Esophagus muscularis mucosa (tissue), 4 donors: ENCODE measurements around the gene PSMD5. TPM values are rescaled to one million over a fixed set of nuclear protein-coding genes. Genes with fewer than 3 reads are reported as not detected.

ENCODE experiments used
- DNase-seq: peaks from one replicate; pipeline ENCODE4 v3.0.0-alpha.2; 2017; ENCODE audit errors: extremely low spot score
- H3K27ac ChIP-seq, 4 donors: fragments of 200-600 bp; sonication (generic); replicated peaks in 1 of 4; 1 replicate in 3 of 4; 2 replicates in 1 of 4; pipeline ENCODE4 v1.5.1; 2016 to 2019; ENCODE audit warnings: mild to moderate bottlenecking in 1 of 4
- H3K27me3 ChIP-seq, 4 donors: fragments of 200-600 bp; sonication (generic); one replicate each; pipeline versions ENCODE4 v1.5.1 to v1.6.0; 2016 to 2019
- H3K36me3 ChIP-seq, 4 donors: fragments of 200-600 bp; sonication (generic); one replicate each; pipeline ENCODE4 v1.5.1; 2016 to 2019
- H3K4me1 ChIP-seq, 4 donors: fragments of 200-600 bp; sonication (generic); one replicate each; pipeline ENCODE4 v1.5.1; 2016 to 2019
- H3K4me3 ChIP-seq, 4 donors: fragments of 200-600 bp; sonication (generic); 1 replicate in 2 of 4; 2 replicates in 2 of 4; pipeline ENCODE4 v1.5.1; 2016 to 2019; ENCODE audit warnings: mild to moderate bottlenecking in 4 of 4, moderate library complexity in 1 of 4
- H3K9me3 ChIP-seq, 4 donors: fragments of 200-600 bp; sonication (generic); 1 replicate in 3 of 4; 2 replicates in 1 of 4; pipeline ENCODE4 v1.5.1; 2016 to 2019
- CTCF ChIP-seq, 3 experiments: fragments of 200-600 bp in 2 of 3; fragments of 450-650 bp in 1 of 3; sonication (generic) in 2 of 3; IDR thresholded peaks; one replicate each; pipeline ENCODE4 v1.5.1; 2017 to 2019; ENCODE audit warnings: antibody characterized with exemption in 3 of 3, mild to moderate bottlenecking in 2 of 3, moderate library complexity in 1 of 3
- EP300 ChIP-seq: sonication (generic); formaldehyde crosslinking; IDR thresholded peaks from one replicate; pipeline ENCODE4 v1.6.1; 2017; ENCODE audit warnings: antibody characterized with exemption
- POLR2A ChIP-seq: fragments of 450-650 bp; IDR thresholded peaks from one replicate; pipeline ENCODE4 v1.6.1; 2017; ENCODE audit warnings: antibody characterized with exemption, moderate library complexity, mild to moderate bottlenecking, low read depth
- POLR2AphosphoS5 ChIP-seq, 2 donors: sonication (generic); formaldehyde crosslinking; IDR thresholded peaks; one replicate each; pipeline ENCODE4 v1.6.1; 2017; ENCODE audit warnings: antibody characterized with exemption in 2 of 2
- WGBS: methylation state at CpG from one replicate; pipeline ENCODE4 v1.1.5; 2018; 5-methylcytosine and 5-hydroxymethylcytosine counted together
- intact Hi-C: fragments of 100-400 bp; cut with DNase I; formaldehyde crosslinking; loops from one replicate; pipeline ENCODE4 v1.15.1; 2023
- total RNA-seq, 4 donors: library from RNA; depleted of rRNA; stranded (reverse); fragments of >200 nt; gene quantifications; one replicate each; pipeline versions ENCODE4 v1.1.0 to v1.2.1, GENCODE V29; 2016

Gene PSMD5
- total RNA-seq, 4 donors from 2014 or later: 22.0 to 30.7 (median 25.8) TPM

GRCh38 chr9:120775859-120776258 is 66.9 kb downstream of the PSMD5 start:
- H3K27me3 ChIP-seq: no peaks in the 10 kb centered on the region
- TF ChIP-seq POLR2A: no peak
- no peak for TF ChIP-seq CTCF (IDR thresholded peaks at IDR 0.05)
- no peak for TF ChIP-seq EP300
- no peak for TF ChIP-seq POLR2AphosphoS5 (IDR thresholded peaks at IDR 0.05)
- intact Hi-C loops: no loop called here
- H3K4me1 ChIP-seq: no peaks in the 10 kb centered on the region
- DNase-seq: no peak
- peaks cover 26 to 86% (median 76%) of the 10 kb centered on the region in 4 donors for H3K36me3 ChIP-seq
- H3K4me3 ChIP-seq: no peak overlapping the region
- no peak overlapping the region for H3K27ac ChIP-seq
- no peaks in the 10 kb centered on the region for H3K9me3 ChIP-seq
- WGBS: 96% methylated on average over 5 of the region's 5 CpGs

- H3K27me3 ChIP-seq: no peaks in the 10 kb centered on the region
- peaks cover 37 to 94% (median 86%) of the 10 kb centered on the region in 4 donors for H3K36me3 ChIP-seq
- H3K9me3 ChIP-seq: no peaks in the 10 kb centered on the region
- WGBS: 91% methylated on average over 4 of the region's 4 CpGs
- intact Hi-C loops: no loop called here
- no peak for TF ChIP-seq POLR2AphosphoS5 (IDR thresholded peaks at IDR 0.05)
- TF ChIP-seq EP300: no peak
- no peak for TF ChIP-seq CTCF (IDR thresholded peaks at IDR 0.05)
- no peak for TF ChIP-seq POLR2A
- H3K27ac ChIP-seq: no peak overlapping the region
- no peaks in the 10 kb centered on the region for H3K4me1 ChIP-seq
- H3K4me3 ChIP-seq: no peak overlapping the region
- no peak for DNase-seq
These were observed 68.0 kb downstream of the PSMD5 start for GRCh38 chr9:120774719-120775118.

- Histone ChIP-seq H3K36me3 (peaks cover 36 to 100% (median 95%) of the 10 kb centered on the region in 4 donors), H3K9me3 (no peaks in the 10 kb centered on the region)
These were observed 69.5 kb downstream of the PSMD5 start for GRCh38 chr9:120773256-120773655.

GRCh38 chr9:120770931-120771330 is 71.8 kb downstream of the PSMD5 start:
- 85% methylated on average over 4 of the region's 4 CpGs for WGBS
- no peaks in the 10 kb centered on the region for H3K4me1 ChIP-seq
- no peaks in the 10 kb centered on the region for H3K9me3 ChIP-seq
- H3K27ac ChIP-seq: no peak overlapping the region
- H3K4me3 ChIP-seq: no peak overlapping the region
- peaks cover 22 to 100% (median 95%) of the 10 kb centered on the region in 4 donors for H3K36me3 ChIP-seq
- TF ChIP-seq CTCF (IDR thresholded peaks at IDR 0.05) (no peak), EP300 (no peak), POLR2AphosphoS5 (IDR thresholded peaks at IDR 0.05) (no peak), POLR2A (no peak)
- intact Hi-C loops: no loop called here
- H3K27me3 ChIP-seq: no peaks in the 10 kb centered on the region
- DNase-seq: no peak

More at GRCh38 chr9:120773256-120773655, 69.5 kb downstream of the PSMD5 start:
- no peaks in the 10 kb centered on the region for H3K27me3 ChIP-seq
- DNase-seq: no peak
- intact Hi-C loops: no loop called here
- no peak overlapping the region for H3K4me3 ChIP-seq
- TF ChIP-seq POLR2A (no peak), EP300 (no peak), CTCF (IDR thresholded peaks at IDR 0.05) (no peak), POLR2AphosphoS5 (IDR thresholded peaks at IDR 0.05) (no peak)
- no peaks in the 10 kb centered on the region for H3K4me1 ChIP-seq
- 88% methylated on average over 3 of the region's 3 CpGs for WGBS
- H3K27ac ChIP-seq: no peak overlapping the region

GRCh38 chr9:120768886-120769285 is 73.8 kb downstream of the PSMD5 start:
- intact Hi-C loops: no loop called here
- DNase-seq: no peak
- no peaks in the 10 kb centered on the region for H3K4me1 ChIP-seq
- 91% methylated on average over 1 of the region's 1 CpG for WGBS
- no peak overlapping the region for H3K27ac ChIP-seq
- TF ChIP-seq CTCF (IDR thresholded peaks at IDR 0.05): no peak
- TF ChIP-seq POLR2AphosphoS5 (IDR thresholded peaks at IDR 0.05): no peak
- no peak for TF ChIP-seq EP300
- TF ChIP-seq POLR2A: no peak
- H3K27me3 ChIP-seq: no peaks in the 10 kb centered on the region
- H3K36me3 ChIP-seq: peaks cover 25 to 98% (median 95%) of the 10 kb centered on the region in 4 donors
- H3K9me3 ChIP-seq: no peaks in the 10 kb centered on the region
- no peak overlapping the region for H3K4me3 ChIP-seq
